Trophoblast cell (in vitro differentiated cells and primary cell): ENCODE measurements around the gene CYP27B1.

Experiments used
- DNase-seq, 2 donors: peaks; one replicate each; pipeline ENCODE4 v3.0.0-alpha.2; 2016
- H2AFZ ChIP-seq: 2 replicates; pipeline ENCODE4 v1.6.1; 2013; ENCODE audit warnings: low read length, moderate library complexity, mild to moderate bottlenecking; ENCODE audit not compliant: insufficient read depth, poor library complexity
- H2AK5ac ChIP-seq: 2 replicates; pipeline ENCODE4 v1.6.1; 2013; ENCODE audit warnings: mild to moderate bottlenecking, low read length
- H2BK120ac ChIP-seq: 2 replicates; pipeline ENCODE4 v1.6.1; 2013; ENCODE audit warnings: low read length, mild to moderate bottlenecking, moderate library complexity; ENCODE audit not compliant: insufficient read depth, poor library complexity
- H2BK12ac ChIP-seq: 2 replicates; pipeline ENCODE4 v1.6.1; 2013; ENCODE audit warnings: mild to moderate bottlenecking, low read length, moderate library complexity
- H2BK5ac ChIP-seq: 2 replicates; pipeline ENCODE4 v1.6.1; 2013; ENCODE audit warnings: low read length, low read depth, moderate library complexity, mild to moderate bottlenecking; ENCODE audit not compliant: poor library complexity
- H3K14ac ChIP-seq: 2 replicates; pipeline ENCODE4 v1.6.1; 2013; ENCODE audit warnings: mild to moderate bottlenecking, low read length
- H3K18ac ChIP-seq: 2 replicates; pipeline ENCODE4 v1.6.1; 2013; ENCODE audit warnings: mild to moderate bottlenecking, low read length
- H3K23ac ChIP-seq: 2 replicates; pipeline ENCODE4 v1.6.1; 2013; ENCODE audit warnings: low read length
- H3K27ac ChIP-seq: 2 replicates; pipeline ENCODE4 v1.5.1; 2013; ENCODE audit warnings: low read depth, mild to moderate bottlenecking, inconsistent platforms, low read length, moderate library complexity
- H3K27me3 ChIP-seq: 2 replicates; pipeline ENCODE4 v1.6.1; 2013; ENCODE audit warnings: inconsistent platforms, mild to moderate bottlenecking, low read length, moderate library complexity; ENCODE audit not compliant: insufficient read depth
- H3K36me3 ChIP-seq, 2 experiments: 1 replicate in 1 of 2; 2 replicates in 1 of 2; pipeline ENCODE4 v1.6.1; 2013; ENCODE audit warnings: low read length in 2 of 2, mild to moderate bottlenecking in 2 of 2, moderate library complexity in 1 of 2; ENCODE audit not compliant: insufficient read depth in 2 of 2, control insufficient read depth in 1 of 2
- H3K4ac ChIP-seq: 2 replicates; pipeline ENCODE4 v1.6.1; 2013; ENCODE audit warnings: low read depth, mild to moderate bottlenecking, low read length, moderate library complexity
- H3K4me1 ChIP-seq, 2 experiments: 1 replicate in 1 of 2; 2 replicates in 1 of 2; pipeline ENCODE4 v1.6.1; 2013; ENCODE audit warnings: low read length in 2 of 2, mild to moderate bottlenecking in 2 of 2, moderate library complexity in 1 of 2; ENCODE audit not compliant: insufficient read depth in 2 of 2, control insufficient read depth in 1 of 2
- H3K4me2 ChIP-seq: 2 replicates; pipeline ENCODE4 v1.6.1; 2013; ENCODE audit warnings: inconsistent platforms, mild to moderate bottlenecking, low read length, moderate library complexity
- H3K4me3 ChIP-seq: 2 replicates; pipeline ENCODE4 v1.5.1; 2013; ENCODE audit warnings: mild to moderate bottlenecking, low read depth, low read length, inconsistent platforms
- H3K79me1 ChIP-seq: one replicate; pipeline ENCODE4 v1.6.1; 2013; ENCODE audit warnings: low read length
- H3K79me2 ChIP-seq: 2 replicates; pipeline ENCODE4 v1.6.1; 2013; ENCODE audit warnings: low read length, mild to moderate bottlenecking; ENCODE audit not compliant: control insufficient read depth, insufficient read depth, poor library complexity
- H3K9ac ChIP-seq: 2 replicates; pipeline ENCODE4 v1.6.1; 2013; ENCODE audit warnings: mild to moderate bottlenecking, low read length
- H3K9me3 ChIP-seq: 2 replicates; pipeline ENCODE4 v1.6.1; 2013; ENCODE audit warnings: low read depth, mild to moderate bottlenecking, control low read depth, inconsistent platforms, low read length; ENCODE audit not compliant: insufficient read depth
- H4K12ac ChIP-seq: 2 replicates; pipeline ENCODE4 v1.6.1; 2013; ENCODE audit warnings: low read depth, mild to moderate bottlenecking, low read length, moderate library complexity
- H4K8ac ChIP-seq: 2 replicates; pipeline ENCODE4 v1.6.1; 2013; ENCODE audit warnings: low read depth, mild to moderate bottlenecking, low read length, moderate library complexity
- H4K91ac ChIP-seq: one replicate; pipeline ENCODE4 v1.6.1; 2013; ENCODE audit warnings: low read depth, mild to moderate bottlenecking, low read length, moderate library complexity
- WGBS: extraction: QIAGEN DNeasy Blood & Tissue Kit; methylation state at CpG from one replicate; pipeline ENCODE4 v1.1.7; 2013; ENCODE audit warnings: missing lambda C conversion rate; ENCODE audit not compliant: insufficient read length, insufficient coverage; ENCODE audit errors: extremely low coverage; 5-methylcytosine and 5-hydroxymethylcytosine counted together

CYP27B1 gene

DNA sequence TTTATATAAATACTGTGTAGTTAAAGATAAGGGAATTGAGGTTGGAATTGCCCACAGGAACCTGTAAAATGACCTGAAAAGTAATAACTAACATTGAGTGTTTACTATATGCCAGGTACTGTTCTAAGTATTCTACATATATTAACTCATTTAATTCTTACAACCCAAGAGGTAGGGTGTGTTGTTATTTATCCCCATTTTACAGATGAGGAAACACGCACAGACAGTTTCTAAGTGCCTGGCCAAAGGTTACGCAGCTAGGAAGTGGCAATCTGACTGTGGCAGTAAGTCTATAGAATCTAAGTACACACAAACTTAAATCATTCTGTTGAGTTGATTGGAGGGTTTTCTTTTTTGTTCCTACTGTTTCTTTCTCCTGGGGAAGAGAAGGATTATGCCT, 23.1 kb downstream of the CYP27B1 start:
- H2AK5ac ChIP-seq, result no peak overlapping the region
- H3K4me1 ChIP-seq, result no peaks in the 10 kb centered on the region
- peaks cover 3% of the 10 kb centered on the region for H3K79me1 ChIP-seq
- H3K27ac ChIP-seq, result no peak overlapping the region
- H4K8ac ChIP-seq, result no peak overlapping the region
- peaks cover 7 to 14% of the 10 kb centered on the region in 2 experiments for H3K36me3 ChIP-seq
- H4K12ac ChIP-seq, result no peak overlapping the region
- no peak overlapping the region for H3K18ac ChIP-seq
- DNase-seq, result no peak
- no peak overlapping the region for H3K23ac ChIP-seq
- no peak overlapping the region for H3K9ac ChIP-seq
- no peak overlapping the region for H2BK120ac ChIP-seq
- no CpG with 5 or more reads among the region's 2 CpGs for whole genome bisulfite sequencing
- H4K91ac ChIP-seq, result no peak overlapping the region
- H2AFZ ChIP-seq, result no peak overlapping the region
- H3K79me2 ChIP-seq, result no peaks in the 10 kb centered on the region
- H3K27me3 ChIP-seq, result peaks cover 31% of the 10 kb centered on the region
- H3K14ac ChIP-seq, result no peak overlapping the region
- H2BK12ac ChIP-seq, result no peak overlapping the region
- no peak overlapping the region for H3K4ac ChIP-seq
- H3K4me2 ChIP-seq, result no peak overlapping the region
- peaks cover 4% of the 10 kb centered on the region for H3K9me3 ChIP-seq
- no peak overlapping the region for H2BK5ac ChIP-seq
- H3K4me3 ChIP-seq, result no peak overlapping the region

DNA sequence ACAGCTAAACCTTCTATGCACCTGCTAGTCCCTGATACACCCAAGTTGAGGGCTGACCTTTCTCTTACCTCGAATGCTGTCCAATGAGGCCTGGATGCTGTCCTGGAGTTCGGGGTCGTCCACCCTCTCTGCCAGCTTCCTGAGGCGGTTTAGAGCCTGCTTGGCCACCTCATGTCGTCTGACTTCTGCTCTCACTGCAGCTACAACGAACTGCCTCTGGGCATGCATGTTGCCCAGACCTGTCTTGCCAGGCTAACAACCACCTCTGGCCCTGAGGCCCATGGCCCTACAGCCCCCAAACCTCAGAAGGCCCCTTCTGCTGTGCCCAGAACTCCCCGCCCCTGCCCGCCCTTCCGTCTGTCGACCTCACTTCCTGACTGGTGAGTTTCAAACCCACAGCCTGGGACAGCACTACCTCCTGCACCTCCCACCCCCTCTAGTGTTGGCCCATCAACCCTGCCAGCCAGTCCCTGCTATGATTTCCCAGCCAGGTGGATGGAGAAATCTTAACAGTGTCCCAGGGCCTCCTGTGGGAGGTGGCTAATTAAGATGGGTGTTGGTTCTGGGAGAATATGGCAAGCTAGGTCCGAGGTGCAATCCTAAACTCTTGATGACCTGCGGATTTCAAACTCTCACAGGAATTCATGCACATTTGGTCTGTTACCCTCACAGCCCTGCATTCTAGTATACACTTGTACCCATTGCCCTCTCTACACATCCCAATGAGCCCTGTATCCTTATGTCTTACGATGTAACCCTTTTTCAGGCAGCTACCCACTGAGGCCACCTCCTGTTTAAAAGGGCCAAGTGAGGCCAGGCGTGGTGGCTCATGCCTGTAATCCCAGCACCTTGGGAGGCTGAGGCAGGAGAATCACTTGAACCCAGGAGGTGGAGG, 24.8 kb downstream of the CYP27B1 start:
- Histone ChIP-seq H4K91ac (no peak overlapping the region), H3K4me2 (no peak overlapping the region), H3K79me2 (no peaks in the 10 kb centered on the region), H3K23ac (no peak overlapping the region), H4K12ac (no peak overlapping the region), H3K9ac (no peak overlapping the region), H2AK5ac (no peak overlapping the region), H3K4me3 (no peak overlapping the region), H2AFZ (no peak overlapping the region), H3K27ac (no peak overlapping the region), H3K27me3 (peaks cover 47% of the 10 kb centered on the region), H2BK12ac (no peak overlapping the region), H3K79me1 (peaks cover 3% of the 10 kb centered on the region), H3K14ac (no peak overlapping the region), H3K18ac (no peak overlapping the region), H3K9me3 (peaks cover 6% of the 10 kb centered on the region), H3K4ac (no peak overlapping the region), H2BK5ac (no peak overlapping the region), H3K36me3 (peaks cover 2 to 5% of the 10 kb centered on the region in 2 experiments), H2BK120ac (no peak overlapping the region), H4K8ac (no peak overlapping the region), H3K4me1 (peaks cover 0 to 7% of the 10 kb centered on the region in 2 experiments)
- DNase-seq, result peak in 1 of 2 donors; percentile 20
- no CpG with 5 or more reads among the region's 14 CpGs for WGBS

DNA sequence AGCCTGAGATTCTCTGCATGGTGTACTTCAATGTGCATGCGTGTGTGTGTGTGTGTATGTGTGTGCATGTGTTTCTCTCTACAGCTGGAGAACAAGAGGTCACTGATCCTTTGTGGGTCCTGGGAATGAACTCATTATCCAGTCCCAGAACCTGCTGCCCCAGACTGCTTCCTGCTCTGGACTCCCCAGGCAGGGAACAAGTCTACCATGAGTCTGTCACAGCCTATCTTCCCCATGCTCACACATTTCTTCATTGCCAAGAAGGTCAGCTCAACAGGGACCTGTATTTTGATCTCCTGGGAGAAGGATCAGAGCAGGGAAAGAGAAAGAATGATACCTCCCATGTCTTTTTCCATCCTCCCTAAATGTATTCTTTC, 25.5 kb downstream of the CYP27B1 start:
- no CpG with 5 or more reads among the region's 1 CpG for WGBS
- peaks cover 3% of the 10 kb centered on the region for H3K79me1 ChIP-seq
- H3K4me2 ChIP-seq, result no peak overlapping the region
- H3K27ac ChIP-seq, result no peak overlapping the region
- peaks cover 54% of the 10 kb centered on the region for H3K27me3 ChIP-seq
- no peak overlapping the region for H2BK5ac ChIP-seq
- no peak overlapping the region for H2BK12ac ChIP-seq
- no peaks in the 10 kb centered on the region for H3K36me3 ChIP-seq
- H4K8ac ChIP-seq, result no peak overlapping the region
- no peak overlapping the region for H2AFZ ChIP-seq
- H3K4me3 ChIP-seq, result no peak overlapping the region
- no peak for DNase-seq
- no peak overlapping the region for H3K4ac ChIP-seq
- no peak overlapping the region for H2BK120ac ChIP-seq
- H3K4me1 ChIP-seq, result peaks cover 0 to 7% of the 10 kb centered on the region in 2 experiments
- no peak overlapping the region for H3K14ac ChIP-seq
- peaks cover 8% of the 10 kb centered on the region for H3K9me3 ChIP-seq
- no peak overlapping the region for H4K91ac ChIP-seq
- no peak overlapping the region for H3K23ac ChIP-seq
- H3K18ac ChIP-seq, result no peak overlapping the region
- no peaks in the 10 kb centered on the region for H3K79me2 ChIP-seq
- no peak overlapping the region for H3K9ac ChIP-seq
- no peak overlapping the region for H4K12ac ChIP-seq
- H2AK5ac ChIP-seq, result no peak overlapping the region

DNA sequence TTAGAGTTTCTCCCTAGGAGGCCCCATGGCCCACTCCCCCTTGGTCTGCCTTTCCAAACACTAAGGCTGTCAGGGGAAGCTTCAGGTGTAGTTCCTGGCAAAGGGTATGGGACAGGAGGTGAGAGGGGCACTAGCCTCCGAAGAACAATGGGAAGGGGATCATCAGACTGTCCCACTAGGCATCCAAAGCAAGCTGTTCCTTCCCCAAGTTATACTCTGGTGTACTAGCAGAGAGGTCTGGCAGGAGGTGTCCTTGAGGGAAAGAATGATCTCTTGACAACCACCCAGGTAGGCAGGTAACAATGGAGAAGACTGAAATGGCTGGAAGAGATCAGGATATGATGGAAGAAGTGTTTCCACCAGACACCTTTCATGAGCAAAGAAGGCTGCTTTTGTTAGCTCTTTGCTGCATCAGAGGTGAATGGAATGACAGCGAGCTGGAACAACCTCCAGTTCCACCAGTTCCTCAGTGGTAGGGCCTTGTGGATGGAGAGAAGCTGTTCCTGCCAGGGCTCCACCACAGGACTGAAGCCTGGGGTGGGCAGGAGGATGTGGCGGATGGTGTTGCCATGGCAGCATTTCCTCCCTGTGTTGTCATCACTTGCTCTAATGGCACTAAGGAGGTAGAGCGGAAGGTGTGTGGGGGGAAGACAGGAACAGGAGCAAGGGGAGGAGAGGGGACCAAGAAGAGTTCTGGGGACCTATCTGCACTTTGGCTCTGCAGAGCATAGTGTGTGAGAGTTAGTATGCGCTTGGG, 26.0 kb downstream of the CYP27B1 start:
- Histone ChIP-seq H3K18ac (no peak overlapping the region), H3K4ac (no peak overlapping the region), H3K36me3 (no peaks in the 10 kb centered on the region), H3K9me3 (peaks cover 8% of the 10 kb centered on the region), H3K14ac (no peak overlapping the region), H4K12ac (no peak overlapping the region), H2AK5ac (no peak overlapping the region), H3K23ac (no peak overlapping the region), H2BK120ac (no peak overlapping the region), H3K27ac (no peak overlapping the region), H3K4me2 (no peak overlapping the region), H3K9ac (no peak overlapping the region), H4K8ac (no peak overlapping the region), H2BK12ac (no peak overlapping the region), H4K91ac (no peak overlapping the region), H3K4me1 (peaks cover 0 to 7% of the 10 kb centered on the region in 2 experiments), H2AFZ (no peak overlapping the region), H3K4me3 (no peak overlapping the region), H3K79me2 (no peaks in the 10 kb centered on the region), H3K79me1 (peaks cover 3% of the 10 kb centered on the region), H2BK5ac (no peak overlapping the region), H3K27me3 (peaks cover 60% of the 10 kb centered on the region)
- no CpG with 5 or more reads among the region's 5 CpGs for WGBS
- no peak for DNase-seq
